OCI-LY3 (cell line): ENCODE data around the gene RORB.

Experiments used
- EZH2phosphoT487 ChIP-seq: fragments of 200-600 bp; shearing (Covaris generic); IDR thresholded peaks from 2 replicates; pipeline ENCODE4 v1.6.1; 2018; ENCODE audit warnings: antibody characterized with exemption, mixed run types, low read depth
- TF ChIP-seq, protein P1 (sequence below): fragments of 200-600, 300-600 bp; sonication (generic); IDR thresholded peaks from 2 replicates; pipeline ENCODE4 v1.5.1; 2014; ENCODE audit warnings: antibody characterized with exemption, low read length, low read depth

- TF ChIP-seq, protein P1, sequence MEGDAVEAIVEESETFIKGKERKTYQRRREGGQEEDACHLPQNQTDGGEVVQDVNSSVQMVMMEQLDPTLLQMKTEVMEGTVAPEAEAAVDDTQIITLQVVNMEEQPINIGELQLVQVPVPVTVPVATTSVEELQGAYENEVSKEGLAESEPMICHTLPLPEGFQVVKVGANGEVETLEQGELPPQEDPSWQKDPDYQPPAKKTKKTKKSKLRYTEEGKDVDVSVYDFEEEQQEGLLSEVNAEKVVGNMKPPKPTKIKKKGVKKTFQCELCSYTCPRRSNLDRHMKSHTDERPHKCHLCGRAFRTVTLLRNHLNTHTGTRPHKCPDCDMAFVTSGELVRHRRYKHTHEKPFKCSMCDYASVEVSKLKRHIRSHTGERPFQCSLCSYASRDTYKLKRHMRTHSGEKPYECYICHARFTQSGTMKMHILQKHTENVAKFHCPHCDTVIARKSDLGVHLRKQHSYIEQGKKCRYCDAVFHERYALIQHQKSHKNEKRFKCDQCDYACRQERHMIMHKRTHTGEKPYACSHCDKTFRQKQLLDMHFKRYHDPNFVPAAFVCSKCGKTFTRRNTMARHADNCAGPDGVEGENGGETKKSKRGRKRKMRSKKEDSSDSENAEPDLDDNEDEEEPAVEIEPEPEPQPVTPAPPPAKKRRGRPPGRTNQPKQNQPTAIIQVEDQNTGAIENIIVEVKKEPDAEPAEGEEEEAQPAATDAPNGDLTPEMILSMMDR: no peak
- TF ChIP-seq EZH2phosphoT487: no peak
These were observed 156.4 kb downstream of the RORB start for GRCh38 chr9:74653410-74654080.
